Activated CD4-positive, alpha-beta T cell treated with anti-CD3 and anti-CD28 coated beads, Interleukin-2, amount 50 U/mL, for 48 hours (primary cell): ENCODE data around the gene PSEN1.

Experiments used
- DNase-seq, 2 experiments: peaks; one replicate each; pipeline ENCODE4 v3.0.0-alpha.2; 2020

Gene PSEN1

GRCh38 chr14:73241481-73242165 lies 105.3 kb downstream of the PSEN1 start:
- no peak for DNase-seq

- no peak for DNase-seq
Measured at GRCh38 chr14:73242357-73242901, 106.1 kb downstream of the PSEN1 start.

- DNase-seq: no peak
Measured at GRCh38 chr14:73243341-73243740, 107.0 kb downstream of the PSEN1 start.

- no peak for DNase-seq
Measured at GRCh38 chr14:73243748-73244147, 107.4 kb downstream of the PSEN1 start.

- DNase-seq: no peak
Measured at GRCh38 chr14:73244541-73245290, 108.4 kb downstream of the PSEN1 start.

GRCh38 chr14:73245480-73246325 lies 109.4 kb downstream of the PSEN1 start:
- DNase-seq: peak; percentile 50 to 61

GRCh38 chr14:73246387-73247150 lies 110.3 kb downstream of the PSEN1 start:
- no peak for DNase-seq

GRCh38 chr14:73248108-73248868 lies 112.0 kb downstream of the PSEN1 start:
- DNase-seq: no peak

GRCh38 chr14:73249108-73249507 lies 112.8 kb downstream of the PSEN1 start:
- no peak for DNase-seq

- DNase-seq: no peak
Measured at GRCh38 chr14:73249564-73250316, 113.4 kb downstream of the PSEN1 start.

GRCh38 chr14:73250317-73250713 lies 114.0 kb downstream of the PSEN1 start:
- DNase-seq: no peak

- DNase-seq: no peak
Measured at GRCh38 chr14:73250781-73251500, 114.6 kb downstream of the PSEN1 start.

- DNase-seq: no peak
Measured at GRCh38 chr14:73251516-73252215, 115.4 kb downstream of the PSEN1 start.

GRCh38 chr14:73252491-73253322 lies 116.4 kb downstream of the PSEN1 start:
- no peak for DNase-seq

GRCh38 chr14:73253323-73253610 lies 117.0 kb downstream of the PSEN1 start:
- DNase-seq: no peak

GRCh38 chr14:73253721-73254120 lies 117.4 kb downstream of the PSEN1 start:
- DNase-seq: no peak

GRCh38 chr14:73254247-73255004 lies 118.1 kb downstream of the PSEN1 start:
- DNase-seq: no peak

GRCh38 chr14:73255005-73255400 lies 118.7 kb downstream of the PSEN1 start:
- DNase-seq: no peak
